Measurements from ENCODE around the gene FKBP1A. TPM values are rescaled to one million over a fixed set of nuclear protein-coding genes. Genes with fewer than 3 reads are reported as not detected.

The FKBP1A gene
- 89.5 and 116 TPM in 2 replicates for total RNA-seq

GRCh38 chr20:1392693-1393506 lies at the start of gene FKBP1A:
FKBP1A (minus strand) TSS chr20:1393054; CDS start chr20:1392998, 56 bp downstream.

GRCh38 chr20:1328680-1329330 lies 64.0 kb downstream of the FKBP1A start, which contains the start of gene SDCBP2:
SDCBP2 (minus strand) TSS chr20:1329139; CDS start chr20:1320416, 8,723 bp downstream.

Other genes starting within 250 kb of the FKBP1A start
- gene TMEM74B, start 208.1 kb downstream of the FKBP1A start, total RNA-seq, result under 0.01 and 0.36 TPM in 2 replicates
- gene C20orf202, start 189.6 kb downstream of the FKBP1A start, total RNA-seq, result under 0.01 and 0.07 TPM in 2 replicates
- not detected in 2 replicates for gene RAD21L1, start 167.0 kb downstream of the FKBP1A start, total RNA-seq
- gene SNPH, start 126.8 kb downstream of the FKBP1A start, total RNA-seq, result 4.1 and 9.9 TPM in 2 replicates
- gene SDCBP2, start 63.9 kb downstream of the FKBP1A start, total RNA-seq, result 23.1 and 65.3 TPM in 2 replicates
- gene NSFL1C, start 73.8 kb upstream of the FKBP1A start, total RNA-seq, result 19.1 and 39.6 TPM in 2 replicates
- gene SIRPB2, start 98.4 kb upstream of the FKBP1A start, total RNA-seq, result under 0.01 and 0.21 TPM in 2 replicates
- not detected in 2 replicates for gene SIRPD, start 164.7 kb upstream of the FKBP1A start, total RNA-seq
- not detected in 2 replicates for gene SIRPB1, start 227.0 kb upstream of the FKBP1A start, total RNA-seq

Data from nasal cavity respiratory epithelium epithelial cell of viscerocranial mucosa (primary cell).